Adipocyte (in vitro differentiated cells): ENCODE data around the gene SCN10A.

Experiments used
- DNase-seq: peaks from one replicate; pipeline ENCODE4 v3.0.0-alpha.2; 2015; ENCODE audit warnings: low read depth
- H3K27me3 ChIP-seq: replicated peaks from 2 replicates; pipeline ENCODE4 v1.7.0; 2013; ENCODE audit warnings: mild to moderate bottlenecking, low read length, moderate library complexity; ENCODE audit not compliant: control insufficient read depth, insufficient read depth
- H3K36me3 ChIP-seq: 2 replicates; pipeline ENCODE4 v1.7.0; 2013; ENCODE audit warnings: low read length, mild to moderate bottlenecking, moderate library complexity; ENCODE audit not compliant: control insufficient read depth, insufficient read depth, severe bottlenecking
- H3K4me1 ChIP-seq: 2 replicates; pipeline ENCODE4 v1.7.0; 2013; ENCODE audit warnings: mild to moderate bottlenecking, low read length, moderate library complexity; ENCODE audit not compliant: control insufficient read depth, insufficient read depth
- H3K4me3 ChIP-seq: 2 replicates; pipeline ENCODE4 v1.7.0; 2013; ENCODE audit warnings: mild to moderate bottlenecking, low read length, moderate library complexity
- H3K9ac ChIP-seq: 2 replicates; pipeline ENCODE4 v1.7.0; 2013; ENCODE audit warnings: mild to moderate bottlenecking, low read length, moderate library complexity
- H3K9me3 ChIP-seq: 2 replicates; pipeline ENCODE4 v1.7.0; 2013; ENCODE audit warnings: mild to moderate bottlenecking, low read length, moderate library complexity; ENCODE audit not compliant: control insufficient read depth

Gene SCN10A

DNA sequence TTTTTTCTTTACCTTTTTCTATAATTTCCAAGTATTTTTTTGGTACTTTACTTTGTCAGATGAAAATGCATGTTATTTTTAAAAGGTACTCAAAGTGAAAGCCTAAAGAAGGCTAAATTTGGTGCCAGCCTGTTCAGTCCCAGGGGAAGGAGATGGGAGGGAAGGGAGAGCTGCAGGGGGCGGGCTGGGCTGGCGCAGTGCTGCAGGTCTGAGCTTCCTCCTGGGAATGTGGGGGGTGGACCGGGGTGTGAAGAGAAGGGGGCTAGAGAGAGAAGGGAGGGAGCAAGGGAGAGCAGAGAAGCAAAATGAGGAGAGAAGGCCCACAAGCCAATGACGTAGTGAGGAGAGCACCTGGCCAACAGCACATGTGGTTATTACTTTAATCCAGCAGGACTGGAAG is 95.6 kb downstream of the SCN10A start:
- no peak overlapping the region for H3K9ac ChIP-seq
- no peak for DNase-seq
- H3K36me3 ChIP-seq = no peaks in the 10 kb centered on the region
- H3K9me3 ChIP-seq = no peaks in the 10 kb centered on the region
- H3K27me3 ChIP-seq = peaks cover 14% of the 10 kb centered on the region
- peaks cover 20% of the 10 kb centered on the region for H3K4me1 ChIP-seq
- no peak overlapping the region for H3K4me3 ChIP-seq

DNA sequence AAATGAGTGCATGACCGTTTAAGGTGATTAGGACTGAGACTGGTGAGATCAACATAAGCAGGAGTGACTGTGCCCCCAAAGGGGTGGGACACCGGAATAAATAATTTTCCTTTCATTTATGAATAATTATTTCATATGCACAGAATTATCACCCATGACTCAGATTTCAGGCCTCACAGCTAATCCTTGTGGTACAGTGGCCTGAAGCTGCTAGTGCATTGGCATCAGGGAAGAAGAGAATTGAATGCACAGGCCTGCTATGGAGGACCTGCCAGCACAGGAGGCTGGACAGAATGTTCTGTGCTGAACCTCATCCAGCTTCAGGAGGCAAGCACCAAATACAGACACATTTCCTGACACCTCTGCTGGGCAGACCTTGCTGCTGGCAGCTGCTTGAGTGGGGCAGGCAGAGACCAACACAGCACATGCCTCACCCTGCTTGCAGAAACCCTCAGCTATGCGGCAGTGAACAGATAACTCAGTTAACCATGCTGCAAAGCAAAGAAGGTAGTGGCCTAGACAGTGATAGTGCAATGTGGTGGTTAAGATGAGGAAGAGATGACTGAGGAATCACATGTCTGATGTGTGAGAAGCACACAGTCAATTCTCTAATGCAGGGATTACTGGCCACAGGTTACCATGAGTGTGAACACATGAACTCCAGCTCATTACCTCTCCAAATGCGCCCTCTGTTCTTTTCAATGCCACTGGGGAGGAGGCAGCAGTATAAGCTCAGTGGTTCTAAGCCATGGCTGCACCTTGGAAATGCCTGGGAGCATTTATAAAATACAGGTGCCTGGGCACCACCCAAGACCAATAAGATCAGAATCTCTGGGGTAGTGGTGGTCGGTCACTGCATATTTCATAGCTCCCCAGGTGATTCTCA is 98.4 kb downstream of the SCN10A start:
- H3K27me3 ChIP-seq = peaks cover 14% of the 10 kb centered on the region
- H3K9me3 ChIP-seq = no peaks in the 10 kb centered on the region
- no peaks in the 10 kb centered on the region for H3K36me3 ChIP-seq
- no peak overlapping the region for H3K4me3 ChIP-seq
- peaks cover 4% of the 10 kb centered on the region for H3K4me1 ChIP-seq
- DNase-seq = no peak
- no peak overlapping the region for H3K9ac ChIP-seq

DNA sequence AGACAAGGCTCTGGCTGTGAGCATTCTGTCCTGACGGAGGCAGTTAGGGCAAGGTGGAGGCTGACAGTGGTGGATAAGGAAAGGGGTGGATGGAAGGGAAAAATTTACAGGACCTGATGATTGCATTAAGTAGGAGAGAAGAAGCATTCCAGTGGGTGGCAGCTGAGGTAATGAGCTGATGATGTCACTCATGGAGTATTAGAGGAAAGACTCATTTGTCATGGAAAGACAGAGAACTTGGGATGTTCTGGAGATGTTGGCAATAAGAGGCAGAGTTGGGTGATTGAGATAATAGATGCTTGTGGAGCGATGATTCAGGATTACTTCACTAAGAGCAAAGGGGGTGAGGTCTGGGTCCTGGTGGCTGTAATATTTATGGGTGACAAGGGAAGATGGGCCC is 102.9 kb downstream of the SCN10A start:
- H3K9me3 ChIP-seq = no peaks in the 10 kb centered on the region
- H3K36me3 ChIP-seq = no peaks in the 10 kb centered on the region
- no peaks in the 10 kb centered on the region for H3K4me1 ChIP-seq
- no peak overlapping the region for H3K9ac ChIP-seq
- H3K27me3 ChIP-seq = peaks cover 4% of the 10 kb centered on the region
- no peak for DNase-seq
- H3K4me3 ChIP-seq = no peak overlapping the region

DNA sequence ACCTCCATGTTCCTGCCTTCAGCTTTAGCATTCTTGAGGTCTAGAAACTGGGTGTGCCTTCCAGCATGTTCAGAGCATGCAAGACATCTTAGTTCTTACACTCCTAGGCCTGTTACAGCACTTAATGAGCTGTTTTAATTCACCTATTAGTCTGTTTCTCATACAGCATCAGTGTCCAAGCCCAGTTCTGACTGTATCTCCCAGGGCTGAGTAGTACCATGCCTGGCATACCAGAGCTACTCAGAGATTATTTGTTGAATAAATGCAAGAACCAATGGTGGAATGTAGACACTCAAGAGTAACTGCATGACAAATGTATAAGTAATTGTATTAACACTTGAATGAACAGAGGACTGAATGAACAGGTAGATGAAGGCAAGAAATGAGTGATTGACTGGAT is 104.7 kb downstream of the SCN10A start:
- no peak overlapping the region for H3K9ac ChIP-seq
- peaks cover 6% of the 10 kb centered on the region for H3K27me3 ChIP-seq
- H3K4me1 ChIP-seq = no peaks in the 10 kb centered on the region
- no peaks in the 10 kb centered on the region for H3K36me3 ChIP-seq
- H3K9me3 ChIP-seq = peaks cover 3% of the 10 kb centered on the region
- DNase-seq = no peak
- H3K4me3 ChIP-seq = no peak overlapping the region

DNA sequence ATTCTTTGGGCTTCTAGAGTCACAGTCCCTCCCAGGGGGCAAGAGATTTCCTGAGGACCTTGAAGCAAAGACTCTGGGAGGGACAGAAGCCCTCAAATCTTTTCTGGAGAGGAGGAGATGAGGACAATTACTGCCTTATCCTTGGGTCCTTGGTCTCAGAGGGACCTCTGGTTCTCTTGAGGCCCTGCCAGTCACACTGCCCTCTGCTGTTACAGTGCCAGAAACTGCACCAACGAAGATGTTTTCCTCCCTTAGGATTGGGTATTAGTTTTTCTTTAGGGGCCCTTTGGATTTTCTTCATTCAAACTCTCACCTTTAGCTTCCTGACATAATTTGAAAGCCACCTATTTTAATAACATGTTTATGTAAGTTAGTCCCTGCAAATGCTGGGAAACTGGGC is 108.3 kb downstream of the SCN10A start:
- peaks cover 35% of the 10 kb centered on the region for H3K27me3 ChIP-seq
- peaks cover 3% of the 10 kb centered on the region for H3K9me3 ChIP-seq
- no peak overlapping the region for H3K4me3 ChIP-seq
- no peaks in the 10 kb centered on the region for H3K36me3 ChIP-seq
- H3K9ac ChIP-seq = no peak overlapping the region
- H3K4me1 ChIP-seq = no peaks in the 10 kb centered on the region
- DNase-seq = no peak

DNA sequence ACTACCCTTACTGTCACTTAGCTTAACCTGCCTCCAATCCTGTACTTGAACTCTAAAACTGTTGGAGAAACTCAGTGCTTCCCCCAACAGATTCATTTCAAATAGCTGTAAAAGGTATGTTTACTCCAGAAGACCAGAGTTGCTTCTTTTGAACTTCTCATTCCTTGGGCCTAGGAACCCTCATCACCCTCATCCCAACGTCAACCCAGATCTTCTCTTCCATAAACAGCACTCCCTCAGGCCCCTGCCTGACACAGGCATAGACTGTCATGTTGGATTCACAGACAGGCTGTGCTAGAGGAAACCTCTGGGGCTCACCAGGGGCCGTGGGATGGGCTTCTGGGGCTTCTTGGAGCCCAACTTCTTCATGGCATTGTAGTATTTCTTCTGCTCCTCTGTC is 109.1 kb downstream of the SCN10A start:
- peaks cover 3% of the 10 kb centered on the region for H3K9me3 ChIP-seq

DNA sequence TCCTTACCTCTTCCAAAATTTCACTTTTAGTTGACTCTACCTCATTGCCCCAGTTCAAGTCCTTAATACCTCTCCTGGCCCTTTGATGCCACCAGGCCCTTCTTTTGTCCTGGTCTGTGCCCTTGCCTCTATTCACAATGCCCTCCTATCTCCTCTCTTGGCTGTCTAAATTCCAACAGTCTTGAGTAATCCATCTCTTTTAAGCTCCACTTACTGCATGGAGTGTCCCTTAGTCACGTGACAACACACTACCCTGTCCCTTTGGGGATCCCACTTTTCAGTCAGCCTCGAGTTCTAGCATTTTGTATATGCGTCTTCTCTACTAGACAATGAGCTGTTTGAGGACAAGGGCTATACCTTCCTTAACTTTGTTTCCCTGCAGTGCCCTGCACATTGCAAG is 113.8 kb downstream of the SCN10A start:
- Histone ChIP-seq H3K9me3 (peaks cover 3% of the 10 kb centered on the region), H3K9ac (no peak overlapping the region), H3K4me3 (no peak overlapping the region), H3K36me3 (no peaks in the 10 kb centered on the region), H3K4me1 (no peaks in the 10 kb centered on the region), H3K27me3 (peaks cover 30% of the 10 kb centered on the region)
- DNase-seq = no peak

More for the DNA sequence above, 109.1 kb downstream of the SCN10A start:
- H3K9ac ChIP-seq = no peak overlapping the region
- H3K27me3 ChIP-seq = peaks cover 35% of the 10 kb centered on the region
- no peak overlapping the region for H3K4me3 ChIP-seq
- no peaks in the 10 kb centered on the region for H3K36me3 ChIP-seq
- no peak for DNase-seq
- H3K4me1 ChIP-seq = no peaks in the 10 kb centered on the region

DNA sequence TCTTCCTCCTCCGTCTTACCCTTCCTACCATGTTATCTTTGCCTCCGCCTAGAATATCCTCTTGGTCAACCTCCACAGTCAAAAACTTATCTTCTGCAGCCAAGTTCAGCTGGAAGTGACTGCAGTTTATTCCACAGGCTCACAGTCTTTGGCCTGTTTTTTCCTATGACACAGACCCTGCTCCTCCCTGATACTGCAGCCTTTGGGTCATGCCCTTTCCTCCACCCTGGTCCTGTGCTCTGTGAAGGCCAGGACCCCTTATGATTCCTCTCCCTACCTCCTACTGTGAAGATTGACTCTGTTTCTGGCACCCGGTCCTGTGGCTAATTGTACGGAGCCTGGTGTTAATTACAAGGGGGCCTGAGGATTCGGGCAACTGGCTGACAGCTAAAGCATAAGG is 117.3 kb downstream of the SCN10A start:
- no peak for DNase-seq
- Histone ChIP-seq H3K4me1 (no peaks in the 10 kb centered on the region), H3K4me3 (no peak overlapping the region), H3K27me3 (peaks cover 18% of the 10 kb centered on the region), H3K9ac (no peak overlapping the region), H3K36me3 (no peaks in the 10 kb centered on the region), H3K9me3 (no peaks in the 10 kb centered on the region)

DNA sequence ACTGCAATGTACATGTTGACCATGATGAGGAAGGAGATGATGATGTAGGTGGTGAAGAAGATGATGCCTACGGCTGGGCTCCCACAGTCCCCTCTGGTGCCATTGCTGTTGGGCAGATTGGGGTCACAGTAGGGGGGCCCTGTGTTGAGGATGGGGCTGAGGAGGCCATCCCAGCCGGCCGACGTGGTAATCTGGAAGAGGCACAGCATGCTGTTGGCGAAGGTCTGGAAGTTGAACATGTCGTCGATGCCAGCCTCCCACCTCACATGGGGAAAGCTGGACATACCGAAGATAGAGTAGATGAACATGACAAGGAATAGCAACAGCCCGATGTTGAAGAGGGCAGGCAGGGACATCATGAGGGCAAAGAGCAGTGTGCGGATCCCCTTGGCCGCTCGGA is 118.0 kb downstream of the SCN10A start:
- Histone ChIP-seq H3K27me3 (peaks cover 13% of the 10 kb centered on the region), H3K4me1 (no peaks in the 10 kb centered on the region), H3K4me3 (no peak overlapping the region), H3K36me3 (no peaks in the 10 kb centered on the region), H3K9ac (no peak overlapping the region), H3K9me3 (no peaks in the 10 kb centered on the region)
- DNase-seq = no peak

DNA sequence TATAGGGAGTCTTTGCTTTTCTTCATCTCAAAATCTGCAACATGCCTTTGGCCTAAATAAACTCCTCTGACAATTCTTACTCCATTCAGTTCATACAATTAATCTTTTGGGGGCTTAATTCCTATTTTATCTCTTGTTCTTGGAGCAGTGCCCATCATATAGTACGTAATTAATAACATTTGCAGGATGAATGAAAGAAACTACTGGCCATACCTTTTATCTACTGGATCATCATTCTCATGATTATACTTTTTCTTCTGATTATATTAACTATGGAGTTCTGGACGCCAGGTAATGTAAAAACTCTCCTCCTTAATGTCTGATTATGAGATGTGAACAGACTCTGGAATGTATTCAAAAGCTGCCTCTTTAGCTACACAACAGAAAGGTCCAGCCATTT is 120.0 kb downstream of the SCN10A start:
- H3K4me3 ChIP-seq = no peak overlapping the region

DNA sequence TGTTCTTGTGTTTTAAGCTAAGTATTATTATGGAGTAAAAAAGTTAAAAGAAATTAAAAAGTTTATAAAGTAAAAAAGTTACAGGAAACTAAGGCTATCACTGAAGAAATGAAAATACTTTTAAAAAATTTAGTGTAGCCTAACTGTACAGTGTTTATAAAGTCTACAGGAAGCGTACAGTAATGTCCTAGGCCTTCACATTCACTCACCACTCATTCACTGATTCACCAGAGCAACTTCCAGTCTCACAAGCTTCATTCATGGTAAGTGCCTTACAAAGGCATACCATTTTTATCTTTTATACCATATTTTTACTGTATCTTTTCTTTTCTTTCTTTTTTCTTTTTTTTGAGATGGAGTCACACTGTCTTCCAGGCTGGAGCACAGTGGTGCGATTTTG is 125.8 kb downstream of the SCN10A start:
- no peak overlapping the region for H3K4me3 ChIP-seq
- no peak overlapping the region for H3K9ac ChIP-seq
- H3K36me3 ChIP-seq = no peaks in the 10 kb centered on the region
- no peaks in the 10 kb centered on the region for H3K9me3 ChIP-seq
- DNase-seq = no peak
- no peaks in the 10 kb centered on the region for H3K4me1 ChIP-seq
- H3K27me3 ChIP-seq = peaks cover 10% of the 10 kb centered on the region

More for the DNA sequence above, 120.0 kb downstream of the SCN10A start:
- Histone ChIP-seq H3K27me3 (peaks cover 13% of the 10 kb centered on the region), H3K36me3 (no peaks in the 10 kb centered on the region), H3K4me1 (no peaks in the 10 kb centered on the region), H3K9ac (no peak overlapping the region), H3K9me3 (no peaks in the 10 kb centered on the region)
- DNase-seq = no peak

DNA sequence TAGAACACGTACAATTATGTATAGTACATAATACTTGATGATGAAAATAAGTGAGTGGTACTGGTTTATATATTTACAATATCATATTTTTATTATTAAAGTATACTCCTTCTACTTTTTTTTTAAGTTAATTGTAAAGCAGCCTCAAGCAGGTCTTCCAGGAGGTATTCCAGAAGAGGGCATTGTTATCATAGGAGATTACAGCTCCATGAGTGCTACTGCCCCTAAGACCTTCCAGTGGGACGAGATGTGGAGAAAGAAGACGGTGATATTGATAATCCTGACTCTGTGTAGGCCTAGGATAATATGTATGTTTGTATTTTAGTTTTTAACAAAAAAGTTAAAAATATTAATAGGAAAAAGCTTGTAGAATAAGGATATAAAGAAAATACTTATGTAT is 126.2 kb downstream of the SCN10A start:
- Histone ChIP-seq H3K9me3 (no peaks in the 10 kb centered on the region), H3K4me1 (no peaks in the 10 kb centered on the region), H3K4me3 (no peak overlapping the region), H3K27me3 (peaks cover 9% of the 10 kb centered on the region), H3K36me3 (no peaks in the 10 kb centered on the region), H3K9ac (no peak overlapping the region)
- no peak for DNase-seq
